Spleen (tissue), 11 donors: ENCODE results near the gene PTGER1. TPM values are rescaled to one million over a fixed set of nuclear protein-coding genes. Genes with fewer than 3 reads are reported as not detected.
A peak's percentile ranks its signal among the peaks of the same experiment; 100 is the strongest.

Source experiments
- DNase-seq: peaks from one replicate; pipeline ENCODE4 v3.0.0-alpha.2; 2020
- H3K27ac ChIP-seq, 8 donors: fragments of 200-600 bp; sonication (generic) in 7 of 8; 1 replicate in 4 of 8; 2 replicates in 4 of 8; pipeline versions ENCODE4 v1.5.0 to v1.8.0; 2016 to 2021; ENCODE audit warnings: inconsistent platforms in 4 of 8, mild to moderate bottlenecking in 4 of 8, moderate library complexity in 1 of 8
- H3K27me3 ChIP-seq, 7 donors: fragments of 200-600 bp; sonication (generic) in 6 of 7; replicated peaks in 1 of 7; 1 replicate in 4 of 7; 2 replicates in 3 of 7; pipeline versions ENCODE4 v1.5.0 to v1.8.0; 2016 to 2021; ENCODE audit warnings: inconsistent platforms in 3 of 7, mild to moderate bottlenecking in 1 of 7
- H3K36me3 ChIP-seq, 6 donors: fragments of 200-600 bp; sonication (generic) in 5 of 6; 1 replicate in 4 of 6; 2 replicates in 2 of 6; pipeline versions ENCODE4 v1.5.0 to v1.8.0; 2016 to 2021; ENCODE audit warnings: inconsistent platforms in 2 of 6
- H3K4me1 ChIP-seq, 6 donors: fragments of 200-600 bp; sonication (generic) in 5 of 6; 1 replicate in 3 of 6; 2 replicates in 3 of 6; pipeline versions ENCODE4 v1.5.0 to v1.8.0; 2016 to 2021; ENCODE audit warnings: inconsistent platforms in 3 of 6
- H3K4me3 ChIP-seq, 8 donors: fragments of 200-600 bp; sonication (generic) in 7 of 8; 1 replicate in 4 of 8; 2 replicates in 4 of 8; pipeline versions ENCODE4 v1.5.0 to v1.8.0; 2016 to 2021; ENCODE audit warnings: inconsistent platforms in 4 of 8, mild to moderate bottlenecking in 4 of 8, moderate library complexity in 2 of 8
- H3K9me3 ChIP-seq, 8 donors: fragments of 200-600 bp; sonication (generic) in 7 of 8; 1 replicate in 4 of 8; 2 replicates in 4 of 8; pipeline versions ENCODE4 v1.5.0 to v1.8.0; 2016 to 2021; ENCODE audit warnings: inconsistent platforms in 4 of 8
- CTCF ChIP-seq, 11 experiments: fragments of 200-600 bp in 7 of 11; fragments of 450-650 bp in 4 of 11; sonication (generic) in 4 of 11; IDR thresholded peaks in 8 of 11; conservative IDR thresholded peaks in 3 of 11; 1 replicate in 7 of 11; 2 replicates in 4 of 11; pipeline versions ENCODE4 v1.4.0 to v1.8.0; 2016 to 2021; ENCODE audit warnings: antibody characterized with exemption in 11 of 11, inconsistent platforms in 4 of 11, mild to moderate bottlenecking in 1 of 11
- POLR2A ChIP-seq, 3 donors: fragments of 450-650 bp; IDR thresholded peaks; one replicate each; pipeline ENCODE4 v1.5.1; 2017; ENCODE audit warnings: antibody characterized with exemption in 3 of 3, mild to moderate bottlenecking in 1 of 3
- POLR2AphosphoS5 ChIP-seq, 3 donors: sonication (generic); formaldehyde crosslinking; IDR thresholded peaks; one replicate each; pipeline ENCODE4 v1.5.1; 2017; ENCODE audit warnings: antibody characterized with exemption in 3 of 3
- WGBS, 5 donors: extraction: QIAGEN DNeasy Blood & Tissue Kit in 3 of 5; methylation state at CpG; one replicate each; pipeline versions ENCODE4 v1.1.5 to v1.1.7; 2013 to 2018; 5-methylcytosine and 5-hydroxymethylcytosine counted together
- intact Hi-C: fragments of 100-400 bp; cut with DNase I; formaldehyde crosslinking; loops from one replicate; pipeline ENCODE4 v1.15.0; 2023; ENCODE audit warnings: low total_unique reads
- polyA plus RNA-seq, 3 donors: library from polyadenylated mRNA; stranded (reverse); fragments of 200-250 nt; gene quantifications; one replicate each; pipeline ENCODE4 v1.2.1, GENCODE V29; 2013
- total RNA-seq, 7 donors: library from RNA; depleted of rRNA in 3 of 7; stranded (reverse); fragments of >200 nt in 3 of 7; fragmentation: NEBNext Ultra II Directional in 4 of 7; extraction: Animal tissue kit (Norgen Biotek cat#: 25700) in 4 of 7; gene quantifications; one replicate each; pipeline versions ENCODE4 v1.1.0 to v1.2.1, GENCODE V29; 2016 to 2021
- donor health status: healthy with polysubstance abuse.
- donor health status: DM: no; HTN: no; CAD: no; lungs with moderate emphysema.
- donor health status: DM: no; HTN: no; CAD: no.
- donor health status: Bipolar disorder and iron deficiency.
- donor health status: healthy.
- donor health status: DM: no; HTN: no; CAD: no.
- donor health status: DM: yes; HTN: yes; CAD: no.

Gene PTGER1
- total and polyA plus RNA-seq, 10 donors, result 1.8 to 26.8 (median 8.0) TPM

- no peak overlapping the region for H3K4me3 ChIP-seq
- intact Hi-C loops, result no loop called here
- no peak for DNase-seq
- WGBS, 5 donors, result 92 to 97% (median 95%) methylated on average over 16 to 18 of the region's 18 CpGs
- peaks cover 0 to 47% (median 16%) of the 10 kb centered on the region in 6 donors for H3K4me1 ChIP-seq
- no peak for TF ChIP-seq POLR2AphosphoS5 (IDR thresholded peaks at IDR 0.05)
- TF ChIP-seq POLR2A (IDR thresholded peaks at IDR 0.05), result no peak
- no peak for TF ChIP-seq CTCF (IDR thresholded peaks at IDR 0.05 in 8 of 11, conservative IDR thresholded peaks at IDR 0.05 in 3 of 11)
- H3K27me3 ChIP-seq, result no peaks in the 10 kb centered on the region
- no peaks in the 10 kb centered on the region for H3K9me3 ChIP-seq
- no peak overlapping the region for H3K27ac ChIP-seq
- H3K36me3 ChIP-seq, result peaks cover 0 to 67% (median 25%) of the 10 kb centered on the region in 6 donors
Measured at GRCh38 chr19:14482172-14482941, 7.2 kb upstream of the PTGER1 start.

- intact Hi-C loops, result no loop called here
- Histone ChIP-seq H3K36me3 (peaks cover 0 to 65% (median 25%) of the 10 kb centered on the region in 6 donors), H3K4me1 (peaks cover 0 to 53% (median 24%) of the 10 kb centered on the region in 6 donors), H3K27me3 (peaks cover 0 to 12% (median under 1%) of the 10 kb centered on the region in 7 donors), H3K9me3 (no peaks in the 10 kb centered on the region), H3K27ac (peak overlapping the region in 3 of 8 donors; percentile 48 to 75 (median 72)), H3K4me3 (no peak overlapping the region)
- 68 to 81% (median 75%) methylated on average over 5 of the region's 5 CpGs for WGBS, 5 donors
- TF ChIP-seq POLR2A (IDR thresholded peaks at IDR 0.05) (no peak), POLR2AphosphoS5 (IDR thresholded peaks at IDR 0.05) (no peak), CTCF (IDR thresholded peaks at IDR 0.05 in 8 of 11, conservative IDR thresholded peaks at IDR 0.05 in 3 of 11) (no peak)
- DNase-seq, result no peak
Measured at GRCh38 chr19:14480700-14481079, 5.5 kb upstream of the PTGER1 start.

DNA sequence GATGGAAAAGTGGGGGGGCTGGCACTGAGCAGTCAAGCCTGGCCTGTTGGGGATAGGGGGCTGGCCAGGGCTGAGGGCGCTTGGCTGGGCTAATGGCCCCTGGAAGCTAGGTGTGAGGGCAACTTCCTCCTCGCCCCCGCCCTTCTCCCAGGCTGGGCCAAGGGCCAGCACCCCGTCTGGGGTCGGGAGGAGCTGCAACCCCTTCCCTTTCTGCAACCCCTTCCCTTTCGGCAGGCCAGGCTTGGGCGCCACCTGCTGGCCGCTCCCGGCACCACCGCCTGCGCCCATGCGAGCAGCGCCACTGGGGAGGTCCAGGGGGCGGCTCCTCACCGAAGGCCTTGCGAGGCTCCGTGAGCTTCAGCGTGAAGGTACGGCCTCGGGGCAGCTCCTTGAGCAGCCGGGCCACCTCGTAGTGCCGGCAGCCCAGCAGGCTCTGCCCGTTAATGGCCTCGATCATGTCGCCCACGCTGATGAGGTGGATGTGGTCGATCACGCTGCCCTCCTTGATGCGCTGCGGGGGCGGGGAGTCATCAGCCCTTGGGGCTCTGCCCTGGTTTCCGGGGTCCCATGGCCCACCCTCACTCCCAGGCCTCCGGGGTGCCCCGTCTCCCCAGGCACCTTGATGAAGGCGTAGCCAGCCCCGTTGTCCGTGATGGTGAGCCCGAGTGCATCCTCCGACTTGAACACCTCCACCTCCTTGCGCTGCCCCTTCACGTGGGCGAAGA, 5.0 kb upstream of the PTGER1 start:
- WGBS, 5 donors, result 40 to 71% (median 46%) methylated on average over 12 to 43 of the region's 43 CpGs
- Histone ChIP-seq H3K4me3 (peak overlapping the region in 2 of 8 donors; percentile 0 to 32), H3K27me3 (peaks cover 0 to 18% (median 6%) of the 10 kb centered on the region in 7 donors), H3K27ac (peak overlapping the region in 6 of 8 donors; percentile 13 to 75 (median 44)), H3K4me1 (peaks cover 5 to 58% (median 29%) of the 10 kb centered on the region in 6 donors), H3K9me3 (no peaks in the 10 kb centered on the region), H3K36me3 (peaks cover 0 to 64% (median 25%) of the 10 kb centered on the region in 6 donors)
- intact Hi-C loops, result no loop called here
- TF ChIP-seq POLR2AphosphoS5 (IDR thresholded peaks at IDR 0.05) (peak; percentile 43 to 83 (median 67)), POLR2A (IDR thresholded peaks at IDR 0.05) (no peak), CTCF (IDR thresholded peaks at IDR 0.05 in 8 of 11, conservative IDR thresholded peaks at IDR 0.05 in 3 of 11) (peak; percentile 83 to 98 (median 93))
- DNase-seq, result peak; percentile 92
